Measurements from ENCODE around the gene GGT6. TPM values are rescaled to one million over a fixed set of nuclear protein-coding genes. Genes with fewer than 3 reads are reported as not detected.

The GGT6 gene
- total RNA-seq, 3 donors from 2014 or later, result 12.8 to 33.8 TPM; not detected in 1

DNA sequence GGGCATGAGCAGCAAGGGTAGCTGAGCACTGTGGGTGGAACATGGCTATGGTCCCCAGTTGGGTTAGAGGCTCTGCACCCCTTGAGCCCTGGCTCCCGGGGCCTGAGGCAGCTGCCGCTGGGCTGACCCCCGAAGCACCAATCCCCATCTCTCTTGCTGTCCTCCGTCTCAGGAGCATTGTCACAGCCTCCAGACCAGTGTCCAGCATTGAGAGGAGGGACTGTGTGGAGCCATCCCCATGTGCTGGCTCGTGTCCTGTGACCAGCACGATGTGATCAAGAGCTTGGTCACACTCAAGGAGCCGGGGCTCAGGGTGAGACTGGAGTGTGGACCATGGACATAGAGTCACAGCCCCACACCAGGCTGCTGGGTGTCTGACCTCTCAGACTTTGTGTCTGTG lies 26.8 kb upstream of the GGT6 start:
- Histone ChIP-seq H3K9me3 (no peaks in the 10 kb centered on the region), H3K4me1 (no peaks in the 10 kb centered on the region), H3K36me3 (no peaks in the 10 kb centered on the region), H3K27ac (peak overlapping the region in 1 of 2 donors; percentile 55), H3K4me3 (no peak overlapping the region), H3K27me3 (peaks cover 0 to 18% of the 10 kb centered on the region in 2 donors)
- intact Hi-C loops (cut with DNase I; ENCODE audit: low total_unique reads), result no loop called here
- no peak for DNase-seq (ENCODE audit: low spot score in 2 of 2)
- no peak for TF ChIP-seq POLR2AphosphoS5 (IDR thresholded peaks at IDR 0.05)
- no peak for TF ChIP-seq POLR2A (IDR thresholded peaks at IDR 0.05)
- TF ChIP-seq, protein P1, sequence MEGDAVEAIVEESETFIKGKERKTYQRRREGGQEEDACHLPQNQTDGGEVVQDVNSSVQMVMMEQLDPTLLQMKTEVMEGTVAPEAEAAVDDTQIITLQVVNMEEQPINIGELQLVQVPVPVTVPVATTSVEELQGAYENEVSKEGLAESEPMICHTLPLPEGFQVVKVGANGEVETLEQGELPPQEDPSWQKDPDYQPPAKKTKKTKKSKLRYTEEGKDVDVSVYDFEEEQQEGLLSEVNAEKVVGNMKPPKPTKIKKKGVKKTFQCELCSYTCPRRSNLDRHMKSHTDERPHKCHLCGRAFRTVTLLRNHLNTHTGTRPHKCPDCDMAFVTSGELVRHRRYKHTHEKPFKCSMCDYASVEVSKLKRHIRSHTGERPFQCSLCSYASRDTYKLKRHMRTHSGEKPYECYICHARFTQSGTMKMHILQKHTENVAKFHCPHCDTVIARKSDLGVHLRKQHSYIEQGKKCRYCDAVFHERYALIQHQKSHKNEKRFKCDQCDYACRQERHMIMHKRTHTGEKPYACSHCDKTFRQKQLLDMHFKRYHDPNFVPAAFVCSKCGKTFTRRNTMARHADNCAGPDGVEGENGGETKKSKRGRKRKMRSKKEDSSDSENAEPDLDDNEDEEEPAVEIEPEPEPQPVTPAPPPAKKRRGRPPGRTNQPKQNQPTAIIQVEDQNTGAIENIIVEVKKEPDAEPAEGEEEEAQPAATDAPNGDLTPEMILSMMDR (IDR thresholded peaks at IDR 0.05), result no peak

DNA sequence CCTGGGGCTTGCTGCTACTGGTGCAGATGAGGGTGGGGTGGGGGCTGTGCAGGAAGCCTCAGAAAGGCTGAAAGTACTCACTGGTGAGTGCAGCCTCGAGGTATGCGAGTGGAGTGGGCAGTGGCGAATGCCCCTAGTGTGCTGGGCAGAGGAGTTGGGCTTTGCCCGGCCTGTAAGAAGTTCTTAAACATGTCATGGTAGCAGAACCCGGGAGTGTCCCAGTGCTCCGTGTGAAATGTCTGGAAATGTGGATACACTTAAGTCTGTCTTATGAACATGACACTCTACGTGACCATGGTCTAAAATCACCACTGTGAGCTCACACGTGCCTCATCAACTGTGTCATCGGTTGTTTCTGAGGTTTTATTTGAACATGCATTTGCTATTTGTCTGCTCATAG lies 25.7 kb upstream of the GGT6 start:
- TF ChIP-seq, protein P1 (IDR thresholded peaks at IDR 0.05), result no peak
- no peak for TF ChIP-seq POLR2AphosphoS5 (IDR thresholded peaks at IDR 0.05)
- no peak for TF ChIP-seq POLR2A (IDR thresholded peaks at IDR 0.05)
- no peak for DNase-seq (ENCODE audit: low spot score in 2 of 2)
- H3K4me3 ChIP-seq, result no peak overlapping the region
- H3K27ac ChIP-seq, result no peak overlapping the region
- H3K36me3 ChIP-seq, result no peaks in the 10 kb centered on the region
- H3K27me3 ChIP-seq, result peaks cover 0 to 22% of the 10 kb centered on the region in 2 donors
- intact Hi-C loops (cut with DNase I; ENCODE audit: low total_unique reads), result no loop called here
- H3K4me1 ChIP-seq, result no peaks in the 10 kb centered on the region
- H3K9me3 ChIP-seq, result no peaks in the 10 kb centered on the region

DNA sequence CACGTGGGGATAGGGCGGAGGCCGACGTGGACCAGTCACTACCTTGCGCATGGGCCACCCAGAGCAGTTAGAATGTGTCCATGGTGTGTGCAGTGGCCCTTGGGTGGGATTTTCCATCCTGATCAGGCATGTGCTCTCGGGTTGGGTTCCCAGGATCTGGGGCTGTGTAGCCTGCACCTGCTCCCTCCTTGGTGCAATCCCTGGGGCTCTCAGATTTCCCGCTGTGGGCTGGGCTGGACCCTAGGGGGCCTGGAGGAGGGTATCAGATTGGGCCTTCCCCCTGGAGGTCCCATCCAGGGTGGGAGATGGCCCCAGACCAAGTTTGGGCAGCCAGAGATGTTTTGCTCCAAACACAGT lies 25.2 kb upstream of the GGT6 start:
- no peak for DNase-seq (ENCODE audit: low spot score in 2 of 2)
- peaks cover 0 to 22% of the 10 kb centered on the region in 2 donors for H3K27me3 ChIP-seq
- H3K4me3 ChIP-seq, result peak overlapping the region in 1 of 3 donors; percentile 78
- H3K27ac ChIP-seq, result no peak overlapping the region
- TF ChIP-seq, protein P1 (IDR thresholded peaks at IDR 0.05), result no peak
- TF ChIP-seq POLR2AphosphoS5 (IDR thresholded peaks at IDR 0.05) (no peak), POLR2A (IDR thresholded peaks at IDR 0.05) (no peak)
- H3K4me1 ChIP-seq, result no peaks in the 10 kb centered on the region
- intact Hi-C loops (cut with DNase I; ENCODE audit: low total_unique reads), result no loop called here
- H3K36me3 ChIP-seq, result no peaks in the 10 kb centered on the region
- H3K9me3 ChIP-seq, result no peaks in the 10 kb centered on the region

DNA sequence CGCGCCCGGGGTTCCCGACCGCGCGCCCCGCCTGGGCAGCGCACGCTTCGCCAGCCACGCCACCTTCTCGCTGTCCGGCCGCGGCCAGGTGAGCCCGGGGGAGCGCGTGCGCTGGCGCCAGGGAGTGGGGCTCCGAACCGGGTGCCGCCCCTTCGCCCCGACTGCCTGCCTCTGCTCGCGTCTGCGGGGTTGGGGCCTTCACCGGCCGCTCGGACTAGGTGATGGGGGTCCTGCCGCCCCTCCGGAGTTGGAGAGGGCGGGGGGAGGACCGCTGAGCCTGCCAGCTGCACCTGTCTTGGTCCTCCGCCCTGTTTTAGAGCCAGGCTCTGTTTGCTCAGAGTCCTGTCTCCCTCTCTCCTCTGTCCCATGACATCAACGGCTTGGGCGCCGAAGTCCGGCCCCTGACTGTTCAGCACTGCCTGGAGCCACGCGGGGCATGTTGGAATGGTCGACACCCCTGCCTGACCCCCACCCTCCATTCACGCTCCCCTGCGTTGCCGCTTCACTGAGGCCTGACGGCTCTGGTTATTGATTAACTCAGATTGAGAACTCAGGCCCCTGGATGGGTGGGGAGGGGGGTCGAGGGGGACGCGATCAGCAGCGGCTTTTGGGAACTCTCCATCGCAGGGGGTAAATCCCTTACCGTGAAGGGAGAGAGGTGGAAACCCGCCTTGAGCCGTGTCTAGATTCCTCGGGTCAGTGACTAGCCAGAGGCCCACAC lies 24.7 kb upstream of the GGT6 start:
- Histone ChIP-seq H3K36me3 (no peaks in the 10 kb centered on the region), H3K27ac (peak overlapping the region in 1 of 2 donors; percentile 54), H3K4me1 (no peaks in the 10 kb centered on the region), H3K9me3 (no peaks in the 10 kb centered on the region), H3K27me3 (peaks cover 0 to 22% of the 10 kb centered on the region in 2 donors), H3K4me3 (peak overlapping the region; percentile 35 to 78 (median 56))
- intact Hi-C loops (cut with DNase I; ENCODE audit: low total_unique reads), result no loop called here
- no peak for DNase-seq (ENCODE audit: low spot score in 2 of 2)
- TF ChIP-seq POLR2A (IDR thresholded peaks at IDR 0.05) (no peak), POLR2AphosphoS5 (IDR thresholded peaks at IDR 0.05) (no peak)
- TF ChIP-seq, protein P1 (IDR thresholded peaks at IDR 0.05), result no peak

DNA sequence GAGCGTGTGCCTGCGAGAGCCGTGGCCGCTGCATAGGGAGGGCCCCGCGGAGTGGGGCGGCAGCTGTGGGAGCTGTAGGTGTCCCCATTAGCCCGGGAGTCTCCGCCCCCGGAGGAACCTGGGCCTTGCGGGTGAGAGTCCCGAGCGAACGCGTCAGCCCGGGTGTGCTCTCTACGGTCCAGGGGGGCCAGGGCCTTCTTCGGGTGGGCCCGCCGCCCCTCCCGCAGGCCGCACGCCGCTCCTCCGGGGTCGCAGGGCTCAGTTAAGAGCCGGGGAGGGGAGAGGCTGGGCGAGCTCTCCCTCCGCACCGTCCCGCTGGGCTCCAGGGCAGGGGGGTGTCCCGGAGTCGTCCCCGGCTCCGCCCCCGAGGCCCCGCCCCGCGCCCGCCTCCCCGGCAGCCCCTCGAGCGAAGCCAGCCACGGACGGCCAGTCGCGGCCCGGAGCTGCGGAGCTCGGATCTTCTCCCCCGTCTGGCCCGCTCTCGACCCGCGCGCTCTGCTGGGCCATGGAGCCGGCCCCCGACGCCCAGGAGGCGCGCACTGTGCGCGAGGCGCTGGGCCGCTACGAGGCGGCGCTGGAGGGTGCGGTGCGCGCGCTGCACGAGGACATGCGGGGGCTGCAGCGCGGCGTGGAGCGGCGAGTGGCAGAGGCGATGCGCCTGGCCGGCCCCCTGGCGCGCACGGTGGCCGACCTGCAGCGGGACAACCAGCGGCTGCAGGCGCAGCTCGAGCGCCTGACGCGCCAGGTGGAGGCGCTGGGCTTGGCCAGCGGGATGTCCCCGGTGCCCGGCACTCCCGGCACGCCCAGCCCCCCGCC lies 23.9 kb upstream of the GGT6 start, which contains the start of gene SMTNL2:
Gene SMTNL2 (plus strand): TSS at position 429 of the 816 bp plus-strand sequence. CDS start 77 bp downstream, at position 506.
- DNase-seq (ENCODE audit: low spot score in 2 of 2), result no peak
- Histone ChIP-seq H3K4me1 (no peaks in the 10 kb centered on the region), H3K4me3 (peak within 1 kb of the TSS; percentile 35 to 78 (median 56)), H3K27me3 (peaks cover 0 to 22% of the 10 kb centered on the region in 2 donors), H3K9me3 (no peaks in the 10 kb centered on the region), H3K36me3 (no peaks in the 10 kb centered on the region), H3K27ac (peak within 1 kb of the TSS; percentile 46 to 54)
- TF ChIP-seq, protein P1 (IDR thresholded peaks at IDR 0.05), result no peak
- TF ChIP-seq POLR2A (IDR thresholded peaks at IDR 0.05) (no peak), POLR2AphosphoS5 (IDR thresholded peaks at IDR 0.05) (no peak)
- intact Hi-C loops (cut with DNase I; ENCODE audit: low total_unique reads), result no loop called here
